ENCODE measurements around the gene TRIM37.

DNA sequence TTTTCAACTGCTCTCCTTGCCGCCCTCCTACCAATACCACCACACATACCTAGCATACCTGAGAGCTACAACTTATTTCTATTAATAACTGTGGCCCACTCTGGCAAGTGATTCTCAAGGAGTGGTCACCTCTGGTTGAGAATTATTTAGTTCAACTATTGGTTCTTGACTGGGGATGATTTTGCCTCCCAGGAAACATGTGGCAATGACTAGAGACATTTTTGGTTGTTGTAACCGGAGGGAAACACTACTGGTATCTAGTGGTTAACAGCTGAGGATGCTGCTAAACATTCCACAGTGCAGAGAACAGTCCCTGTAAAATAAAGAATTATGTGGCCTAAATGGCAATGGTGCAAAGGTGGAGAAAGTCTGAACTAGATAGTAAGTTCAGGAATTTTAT, 96.7 kb downstream of the TRIM37 start:
- TF ChIP-seq POLR2AphosphoS5 (IDR thresholded peaks at IDR 0.05; ENCODE audit: low read depth, low read length) (no peak), TAF1 (IDR thresholded peaks at IDR 0.05; ENCODE audit: borderline replicate concordance, insufficient read depth, low read length) (no peak), SIN3A (IDR thresholded peaks at IDR 0.05; ENCODE audit: borderline replicate concordance, insufficient read depth, low read length) (no peak), FOXP2 (optimal IDR thresholded peaks at IDR 0.05; ENCODE audit: borderline replicate concordance, extremely low read depth, extremely low read length, insufficient read depth) (no peak)
- TF ChIP-seq, protein P1, sequence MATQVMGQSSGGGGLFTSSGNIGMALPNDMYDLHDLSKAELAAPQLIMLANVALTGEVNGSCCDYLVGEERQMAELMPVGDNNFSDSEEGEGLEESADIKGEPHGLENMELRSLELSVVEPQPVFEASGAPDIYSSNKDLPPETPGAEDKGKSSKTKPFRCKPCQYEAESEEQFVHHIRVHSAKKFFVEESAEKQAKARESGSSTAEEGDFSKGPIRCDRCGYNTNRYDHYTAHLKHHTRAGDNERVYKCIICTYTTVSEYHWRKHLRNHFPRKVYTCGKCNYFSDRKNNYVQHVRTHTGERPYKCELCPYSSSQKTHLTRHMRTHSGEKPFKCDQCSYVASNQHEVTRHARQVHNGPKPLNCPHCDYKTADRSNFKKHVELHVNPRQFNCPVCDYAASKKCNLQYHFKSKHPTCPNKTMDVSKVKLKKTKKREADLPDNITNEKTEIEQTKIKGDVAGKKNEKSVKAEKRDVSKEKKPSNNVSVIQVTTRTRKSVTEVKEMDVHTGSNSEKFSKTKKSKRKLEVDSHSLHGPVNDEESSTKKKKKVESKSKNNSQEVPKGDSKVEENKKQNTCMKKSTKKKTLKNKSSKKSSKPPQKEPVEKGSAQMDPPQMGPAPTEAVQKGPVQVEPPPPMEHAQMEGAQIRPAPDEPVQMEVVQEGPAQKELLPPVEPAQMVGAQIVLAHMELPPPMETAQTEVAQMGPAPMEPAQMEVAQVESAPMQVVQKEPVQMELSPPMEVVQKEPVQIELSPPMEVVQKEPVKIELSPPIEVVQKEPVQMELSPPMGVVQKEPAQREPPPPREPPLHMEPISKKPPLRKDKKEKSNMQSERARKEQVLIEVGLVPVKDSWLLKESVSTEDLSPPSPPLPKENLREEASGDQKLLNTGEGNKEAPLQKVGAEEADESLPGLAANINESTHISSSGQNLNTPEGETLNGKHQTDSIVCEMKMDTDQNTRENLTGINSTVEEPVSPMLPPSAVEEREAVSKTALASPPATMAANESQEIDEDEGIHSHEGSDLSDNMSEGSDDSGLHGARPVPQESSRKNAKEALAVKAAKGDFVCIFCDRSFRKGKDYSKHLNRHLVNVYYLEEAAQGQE (IDR thresholded peaks at IDR 0.05; ENCODE audit: insufficient read depth in 1 of 2, low read depth in 2 of 2, low read length in 2 of 2) = no peak
